ENCODE results near the gene GBP5. TPM values are rescaled to one million over a fixed set of nuclear protein-coding genes. Genes with fewer than 3 reads are reported as not detected.

Gene GBP5
- polyA plus RNA-seq, 3 donors: 9.8 to 36.4 (median 16.9) TPM

DNA sequence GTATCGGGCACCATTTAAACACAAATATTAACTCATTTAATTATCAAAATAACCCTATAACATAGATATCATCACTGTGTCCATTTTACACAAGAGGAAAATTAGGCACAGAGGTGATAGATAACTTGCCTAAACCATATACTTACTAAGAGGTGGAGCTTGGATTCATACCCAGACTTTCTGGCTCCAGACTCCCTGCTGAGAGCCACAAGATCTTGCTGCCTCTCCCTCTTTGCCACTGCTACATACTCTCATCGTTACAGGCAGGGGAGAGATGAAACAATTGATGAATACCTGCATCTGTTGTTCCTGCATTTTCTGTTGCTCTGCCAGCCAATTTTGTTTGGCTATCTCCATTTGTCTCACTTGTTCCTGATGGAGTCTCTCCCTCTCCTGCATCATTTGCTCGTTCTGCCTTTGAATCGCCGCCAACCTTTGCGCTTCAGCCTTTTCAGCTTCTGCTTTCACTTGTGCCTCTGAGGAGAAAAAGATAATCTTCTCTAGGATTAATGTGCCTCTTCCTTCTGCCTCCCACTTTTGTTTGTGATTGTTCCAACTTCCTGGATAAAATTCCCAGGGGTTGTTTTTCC is 10.6 kb downstream of the GBP5 start:
- Histone ChIP-seq H3K27ac (ENCODE audit: low read depth in 1 of 2, low read length in 2 of 2) (no peak overlapping the region), H3K79me2 (ENCODE audit: insufficient read depth, low read length) (no peaks in the 10 kb centered on the region), H3K9ac (ENCODE audit: insufficient read depth, low read length, poor library complexity, severe bottlenecking) (no peak overlapping the region), H3K4me2 (replicated peaks; ENCODE audit: extremely low read depth, low read length, poor library complexity, severe bottlenecking) (no peak overlapping the region), H3K36me3 (replicated peaks in 1 of 2; ENCODE audit: control insufficient read depth in 1 of 2, insufficient read depth in 2 of 2, low read length in 2 of 2) (peaks cover 50 to 69% of the 10 kb centered on the region in 2 donors), H4K20me1 (ENCODE audit: insufficient read depth, low read length) (peaks cover 5% of the 10 kb centered on the region), H2AFZ (ENCODE audit: insufficient read depth, low read depth, low read length, poor library complexity, severe bottlenecking) (no peak overlapping the region), H3K27me3 (ENCODE audit: control insufficient read depth in 2 of 2, insufficient read depth in 2 of 2, low read length in 2 of 2) (no peaks in the 10 kb centered on the region), H3K4me1 (ENCODE audit: control insufficient read depth in 1 of 2, insufficient read depth in 2 of 2, low read length in 2 of 2) (peaks cover 0 to 9% of the 10 kb centered on the region in 2 donors), H3K9me3 (replicated peaks in 1 of 2; ENCODE audit: control insufficient read depth in 1 of 2, insufficient read depth in 1 of 2, low read length in 2 of 2) (peaks cover 3 to 6% of the 10 kb centered on the region in 2 donors), H3K4me3 (replicated peaks in 1 of 3; ENCODE audit: low read depth in 2 of 3, low read length in 3 of 3) (no peak overlapping the region)
- H3K4me3 Mint-ChIP-seq: no peak overlapping the region
- no peak for DNase-seq
- H3K36me3 Mint-ChIP-seq: peaks cover 55 to 80% of the 10 kb centered on the region in 2 donors
- peaks cover 0 to 10% (median 6%) of the 10 kb centered on the region in 7 donors for H3K9me3 Mint-ChIP-seq
- H3K4me1 Mint-ChIP-seq: peaks cover 28% of the 10 kb centered on the region
- peaks cover 0 to 5% (median 2%) of the 10 kb centered on the region in 3 donors for H3K27me3 Mint-ChIP-seq (ENCODE audit: low read depth in 3 of 3)
- peak overlapping the region in 2 of 7 donors; percentile 3 to 48 for H3K27ac Mint-ChIP-seq
- intact Hi-C loops (cut with micrococcal nuclease): no loop called here
- 100% methylated on average over 1 of the region's 6 CpGs for WGBS (ENCODE audit: insufficient coverage)
- TF ChIP-seq, protein P1, sequence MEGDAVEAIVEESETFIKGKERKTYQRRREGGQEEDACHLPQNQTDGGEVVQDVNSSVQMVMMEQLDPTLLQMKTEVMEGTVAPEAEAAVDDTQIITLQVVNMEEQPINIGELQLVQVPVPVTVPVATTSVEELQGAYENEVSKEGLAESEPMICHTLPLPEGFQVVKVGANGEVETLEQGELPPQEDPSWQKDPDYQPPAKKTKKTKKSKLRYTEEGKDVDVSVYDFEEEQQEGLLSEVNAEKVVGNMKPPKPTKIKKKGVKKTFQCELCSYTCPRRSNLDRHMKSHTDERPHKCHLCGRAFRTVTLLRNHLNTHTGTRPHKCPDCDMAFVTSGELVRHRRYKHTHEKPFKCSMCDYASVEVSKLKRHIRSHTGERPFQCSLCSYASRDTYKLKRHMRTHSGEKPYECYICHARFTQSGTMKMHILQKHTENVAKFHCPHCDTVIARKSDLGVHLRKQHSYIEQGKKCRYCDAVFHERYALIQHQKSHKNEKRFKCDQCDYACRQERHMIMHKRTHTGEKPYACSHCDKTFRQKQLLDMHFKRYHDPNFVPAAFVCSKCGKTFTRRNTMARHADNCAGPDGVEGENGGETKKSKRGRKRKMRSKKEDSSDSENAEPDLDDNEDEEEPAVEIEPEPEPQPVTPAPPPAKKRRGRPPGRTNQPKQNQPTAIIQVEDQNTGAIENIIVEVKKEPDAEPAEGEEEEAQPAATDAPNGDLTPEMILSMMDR (IDR thresholded peaks at IDR 0.05): no peak

DNA sequence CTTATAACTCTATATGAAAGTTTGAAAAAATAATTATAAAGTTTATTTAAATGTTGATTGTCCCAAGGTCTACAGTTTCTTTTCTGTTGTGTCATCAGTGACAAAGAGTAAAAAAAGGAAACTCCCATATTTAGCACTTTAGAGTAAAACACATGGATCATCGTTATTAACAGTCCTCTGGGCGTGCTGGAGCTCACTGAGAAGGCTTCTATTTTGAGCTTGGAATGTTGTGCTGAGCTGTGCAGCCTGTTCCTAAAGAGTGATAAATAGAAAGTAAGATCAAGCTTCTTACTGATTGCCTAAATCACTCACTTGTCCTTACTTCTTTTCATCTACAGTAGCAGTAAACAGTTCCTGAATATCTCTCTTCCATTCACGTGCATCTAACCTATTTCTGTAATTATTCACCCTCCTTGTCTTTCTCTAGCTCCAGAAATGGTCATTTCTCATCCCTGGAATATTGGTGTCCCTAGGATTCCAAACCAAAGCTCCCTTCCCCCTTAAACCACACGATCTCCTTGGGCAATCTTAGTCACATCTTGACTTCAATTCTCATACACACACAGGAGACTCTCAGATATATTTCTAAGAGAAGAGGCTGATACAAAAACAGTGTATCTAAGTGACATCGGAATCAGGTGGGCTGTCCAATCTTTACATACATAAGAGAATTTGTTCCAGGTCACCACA is 11.9 kb downstream of the GBP5 start:
- H3K27ac Mint-ChIP-seq: no peak overlapping the region
- Histone ChIP-seq H3K9me3 (replicated peaks in 1 of 2; ENCODE audit: control insufficient read depth in 1 of 2, insufficient read depth in 1 of 2, low read length in 2 of 2) (peaks cover 3 to 6% of the 10 kb centered on the region in 2 donors), H3K4me3 (replicated peaks in 1 of 3; ENCODE audit: low read depth in 2 of 3, low read length in 3 of 3) (no peak overlapping the region), H3K9ac (ENCODE audit: insufficient read depth, low read length, poor library complexity, severe bottlenecking) (no peak overlapping the region), H3K4me2 (replicated peaks; ENCODE audit: extremely low read depth, low read length, poor library complexity, severe bottlenecking) (no peak overlapping the region), H4K20me1 (ENCODE audit: insufficient read depth, low read length) (peaks cover 5% of the 10 kb centered on the region), H3K27me3 (ENCODE audit: control insufficient read depth in 2 of 2, insufficient read depth in 2 of 2, low read length in 2 of 2) (no peaks in the 10 kb centered on the region), H3K36me3 (replicated peaks in 1 of 2; ENCODE audit: control insufficient read depth in 1 of 2, insufficient read depth in 2 of 2, low read length in 2 of 2) (peaks cover 39 to 58% of the 10 kb centered on the region in 2 donors), H3K4me1 (ENCODE audit: control insufficient read depth in 1 of 2, insufficient read depth in 2 of 2, low read length in 2 of 2) (peaks cover 0 to 9% of the 10 kb centered on the region in 2 donors), H3K27ac (ENCODE audit: low read depth in 1 of 2, low read length in 2 of 2) (no peak overlapping the region), H3K79me2 (ENCODE audit: insufficient read depth, low read length) (no peaks in the 10 kb centered on the region), H2AFZ (ENCODE audit: insufficient read depth, low read depth, low read length, poor library complexity, severe bottlenecking) (no peak overlapping the region)
- peaks cover 35% of the 10 kb centered on the region for H3K4me1 Mint-ChIP-seq
- WGBS (ENCODE audit: insufficient coverage): 51% methylated on average over 2 of the region's 5 CpGs
- TF ChIP-seq, protein P1 (IDR thresholded peaks at IDR 0.05): no peak
- DNase-seq: no peak
- H3K36me3 Mint-ChIP-seq: peaks cover 46 to 69% of the 10 kb centered on the region in 2 donors
- peaks cover 0 to 12% (median 9%) of the 10 kb centered on the region in 7 donors for H3K9me3 Mint-ChIP-seq
- H3K4me3 Mint-ChIP-seq: no peak overlapping the region
- H3K27me3 Mint-ChIP-seq (ENCODE audit: low read depth in 3 of 3): peaks cover 0 to 5% (median 2%) of the 10 kb centered on the region in 3 donors
- intact Hi-C loops (cut with micrococcal nuclease): no loop called here

Data from CD14-positive monocyte (primary cell).